Measurements from ENCODE around the gene GPC5. TPM values are rescaled to one million over a fixed set of nuclear protein-coding genes. Genes with fewer than 3 reads are reported as not detected.
"Not testable (repeated sequence)": the region's sequence is repeated elsewhere in the genome, so short reads cannot be mapped to it uniquely, and the experiment has no call there.

GPC5 gene
- under 1 TPM; 0.16 to 0.77 (median 0.26) TPM for polyA plus RNA-seq (ENCODE audit: insufficient read length in 10 of 10)
- long read RNA-seq, donor 1, result 0 reads
- long read RNA-seq, donor 2, result 0 reads
- long read RNA-seq, donor 3, result 0 reads
- long read RNA-seq, donor 4, result 0 reads
- long read RNA-seq, donor 5, result 0 reads
- long read RNA-seq, donor 6, result 0 reads
- long read RNA-seq, donor 7, result 0 reads
- long read RNA-seq, donor 8, result 0 reads
- long read RNA-seq, donor 9, result 0 reads

DNA sequence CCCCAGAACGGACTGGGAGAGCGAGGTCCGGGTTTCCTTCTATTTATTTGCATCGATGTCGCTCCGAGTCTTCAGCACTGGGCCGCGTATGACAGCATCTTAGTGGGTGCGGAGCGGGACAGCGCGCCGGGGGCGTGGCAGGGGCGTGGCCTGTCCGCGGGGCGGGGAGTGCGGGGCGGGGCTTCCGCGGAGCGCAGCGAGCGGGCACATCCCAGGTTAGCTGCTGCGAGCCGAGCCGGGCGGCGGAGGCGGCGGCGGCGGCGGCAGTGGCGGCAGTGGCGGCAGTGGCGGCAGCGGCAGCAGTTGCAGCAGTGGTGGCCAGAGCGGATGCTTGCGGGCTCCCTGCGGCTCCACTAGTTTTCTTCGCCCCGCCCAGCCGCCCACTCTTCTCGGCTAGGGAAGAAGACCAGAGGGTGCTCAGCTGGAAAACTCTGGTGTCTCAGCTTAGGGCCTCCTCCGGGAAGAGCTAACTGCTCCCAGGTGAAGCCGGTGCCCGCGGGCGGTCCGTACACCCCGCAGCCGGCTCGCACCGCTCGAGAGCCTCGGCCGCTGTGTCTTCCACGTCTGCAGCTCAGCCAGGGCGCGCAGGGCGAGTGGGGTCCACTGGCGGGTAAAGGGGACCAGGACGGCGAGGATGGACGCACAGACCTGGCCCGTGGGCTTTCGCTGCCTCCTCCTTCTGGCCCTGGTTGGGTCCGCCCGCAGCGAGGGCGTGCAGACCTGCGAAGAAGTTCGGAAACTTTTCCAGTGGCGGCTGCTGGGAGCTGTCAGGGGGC lies at the start of gene GPC5:
TSS of gene GPC5 (plus strand) at position 209 of the 776 bp plus-strand sequence.
- DNase-seq, result peak; percentile 38 to 78 (median 60)

DNA sequence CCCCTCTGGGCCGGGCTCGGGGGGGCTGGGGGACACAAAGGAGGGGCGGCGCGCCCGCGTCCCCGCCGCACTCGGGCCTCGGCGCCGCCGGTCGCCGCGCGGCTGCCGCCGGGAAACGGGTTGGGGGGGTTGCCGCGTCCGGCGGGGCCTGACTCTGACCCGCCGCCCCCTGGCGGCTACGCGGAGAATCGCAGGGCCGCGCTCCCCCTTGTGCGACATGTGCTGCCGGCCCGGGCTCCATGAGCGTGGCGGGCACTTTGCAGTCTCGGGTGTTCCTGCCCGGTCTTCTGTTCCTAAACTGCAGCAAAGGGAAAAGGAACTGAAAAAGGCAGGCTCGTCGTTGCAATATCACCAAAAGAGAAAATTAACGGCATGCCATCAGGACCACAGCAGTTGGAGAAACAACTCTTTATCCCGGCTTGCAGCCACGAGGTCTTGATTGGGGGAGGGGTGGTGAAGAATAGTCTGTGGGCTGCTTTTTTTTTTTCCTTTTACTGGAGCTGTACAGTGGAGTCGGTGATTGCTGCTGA lies 49.5 kb upstream of the GPC5 start:
- peak; percentile 90 to 98 (median 97) for DNase-seq

DNA sequence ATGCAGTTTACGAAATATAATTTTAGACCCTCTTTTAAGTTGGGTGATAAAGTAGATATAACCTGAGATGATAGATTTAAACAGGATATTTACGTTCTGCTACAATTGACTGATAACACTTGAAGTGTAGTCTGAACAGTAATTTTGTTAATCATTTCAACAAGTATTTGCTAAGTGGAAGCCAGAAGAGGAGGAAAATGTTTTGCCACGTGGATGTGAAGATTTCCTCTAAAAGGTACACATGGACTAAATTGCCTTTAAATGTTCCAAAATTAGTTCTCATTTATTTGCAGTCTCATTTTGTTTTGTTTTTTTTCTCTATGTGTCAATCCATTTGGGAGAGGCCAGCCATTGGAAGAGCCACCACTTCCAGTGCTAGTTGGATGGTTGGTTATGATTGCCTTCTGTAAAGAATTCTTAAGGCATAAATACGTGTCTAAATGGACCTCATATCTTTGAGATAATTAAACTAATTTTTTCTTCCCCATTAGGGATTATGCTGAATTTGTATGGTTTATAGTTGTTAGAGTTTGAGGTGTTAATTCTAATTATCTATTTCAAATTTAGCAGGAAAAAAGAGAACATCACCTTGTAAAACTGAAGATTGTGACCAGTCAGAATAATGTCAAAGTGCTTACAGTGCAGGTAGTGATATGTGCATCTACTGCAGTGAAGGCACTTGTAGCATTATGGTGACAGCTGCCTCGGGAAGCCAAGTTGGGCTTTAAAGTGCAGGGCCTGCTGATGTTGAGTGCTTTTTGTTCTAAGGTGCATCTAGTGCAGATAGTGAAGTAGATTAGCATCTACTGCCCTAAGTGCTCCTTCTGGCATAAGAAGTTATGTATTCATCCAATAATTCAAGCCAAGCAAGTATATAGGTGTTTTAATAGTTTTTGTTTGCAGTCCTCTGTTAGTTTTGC lies 48.2 kb upstream of the GPC5 start:
- DNase-seq, result no peak

DNA sequence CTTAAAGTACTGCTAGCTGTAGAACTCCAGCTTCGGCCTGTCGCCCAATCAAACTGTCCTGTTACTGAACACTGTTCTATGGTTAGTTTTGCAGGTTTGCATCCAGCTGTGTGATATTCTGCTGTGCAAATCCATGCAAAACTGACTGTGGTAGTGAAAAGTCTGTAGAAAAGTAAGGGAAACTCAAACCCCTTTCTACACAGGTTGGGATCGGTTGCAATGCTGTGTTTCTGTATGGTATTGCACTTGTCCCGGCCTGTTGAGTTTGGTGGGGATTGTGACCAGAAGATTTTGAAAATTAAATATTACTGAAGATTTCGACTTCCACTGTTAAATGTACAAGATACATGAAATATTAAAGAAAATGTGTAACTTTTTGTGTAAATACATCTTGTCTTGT lies 47.3 kb upstream of the GPC5 start:
- no peak for DNase-seq

DNA sequence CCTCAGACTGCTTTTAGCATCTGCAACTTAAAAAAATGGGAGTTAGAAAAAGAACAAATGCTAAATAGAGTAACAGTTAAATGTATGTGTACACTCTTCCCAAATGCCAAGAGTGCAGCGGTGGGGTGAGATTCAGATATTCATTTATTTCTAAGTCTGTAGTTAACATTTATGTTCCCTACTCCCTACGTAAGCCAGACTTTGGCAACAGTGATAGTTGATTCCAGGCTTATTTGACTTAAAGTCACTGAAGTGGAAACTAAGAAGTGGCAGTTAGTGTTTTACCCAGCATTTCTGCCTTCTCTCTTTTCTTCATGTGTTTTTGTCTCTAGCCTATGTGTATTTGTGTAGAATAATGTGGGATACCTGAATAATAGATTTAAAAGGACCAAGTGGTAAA lies 46.4 kb upstream of the GPC5 start:
- no peak for DNase-seq

DNA sequence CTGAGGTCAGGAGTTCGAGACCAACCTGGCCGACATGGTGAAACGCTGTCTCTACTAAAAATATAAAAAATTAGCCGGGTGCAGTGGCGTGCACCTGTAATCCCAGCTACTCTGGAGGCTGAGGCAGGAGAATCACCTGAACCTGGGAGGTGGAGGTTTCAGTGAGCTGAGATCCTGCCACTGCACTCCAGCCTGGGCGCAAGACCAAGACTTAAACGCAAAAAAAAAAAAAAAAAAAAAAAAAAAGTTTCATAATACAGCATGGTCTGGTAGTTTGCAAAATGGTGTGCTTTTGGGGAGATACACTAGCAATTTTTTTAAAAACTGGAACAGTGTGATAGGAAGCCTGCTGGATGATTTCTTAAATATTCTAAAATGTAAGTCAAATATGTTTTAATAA lies 45.5 kb upstream of the GPC5 start:
- not testable (repeated sequence) for DNase-seq

DNA sequence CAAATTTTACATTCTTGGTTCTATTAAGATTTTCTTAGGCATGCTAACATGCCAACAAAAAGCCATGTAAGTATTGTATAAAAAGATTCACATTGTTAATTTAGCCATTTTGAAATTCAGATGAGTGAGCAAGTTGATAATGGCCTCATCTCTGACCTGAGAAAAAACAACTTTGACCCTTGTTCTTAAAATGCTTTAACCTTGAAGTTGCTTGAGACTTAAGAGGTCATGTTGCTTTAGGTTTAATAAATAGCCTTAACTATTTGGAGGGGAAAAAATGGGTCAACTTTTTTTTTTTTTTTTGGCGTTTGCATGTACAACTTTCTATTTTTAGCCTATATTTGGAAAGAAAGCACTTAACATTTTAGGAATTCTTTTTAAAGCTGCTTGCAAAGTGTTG lies 44.9 kb upstream of the GPC5 start:
- no peak for DNase-seq

DNA sequence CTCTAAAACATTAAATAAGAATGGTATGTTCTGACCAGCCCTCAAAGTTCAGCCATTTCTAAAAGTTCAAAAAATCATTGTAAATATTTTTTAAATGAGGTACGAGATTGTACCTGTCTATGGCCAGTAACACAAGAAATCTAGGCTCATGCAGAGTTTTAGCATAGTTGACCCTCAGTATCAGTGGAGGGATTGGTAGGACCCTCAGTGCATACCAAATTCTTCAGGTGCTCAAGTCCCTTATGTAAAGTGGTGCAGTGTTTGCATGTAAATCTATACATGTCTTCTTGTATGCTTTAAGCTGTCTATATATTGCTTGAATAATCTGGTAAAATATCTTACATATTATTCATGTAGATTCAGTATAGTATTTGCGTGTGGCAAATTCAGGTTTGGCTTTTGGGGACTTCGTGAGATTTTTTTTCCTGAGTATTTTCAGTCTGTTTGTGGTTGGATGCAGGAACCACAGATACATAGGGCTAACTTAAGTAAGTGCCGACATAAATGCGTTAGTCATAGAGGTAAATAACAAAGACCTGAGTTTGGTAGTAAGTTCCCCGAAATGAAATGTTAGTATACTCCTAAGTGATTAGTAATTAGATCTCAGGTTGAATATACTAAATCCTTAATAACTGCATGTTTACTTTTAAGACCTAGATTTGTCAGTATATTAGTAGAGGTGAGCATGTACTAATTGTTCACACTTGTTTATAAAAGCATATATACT lies 43.2 kb upstream of the GPC5 start:
- DNase-seq, result no peak

DNA sequence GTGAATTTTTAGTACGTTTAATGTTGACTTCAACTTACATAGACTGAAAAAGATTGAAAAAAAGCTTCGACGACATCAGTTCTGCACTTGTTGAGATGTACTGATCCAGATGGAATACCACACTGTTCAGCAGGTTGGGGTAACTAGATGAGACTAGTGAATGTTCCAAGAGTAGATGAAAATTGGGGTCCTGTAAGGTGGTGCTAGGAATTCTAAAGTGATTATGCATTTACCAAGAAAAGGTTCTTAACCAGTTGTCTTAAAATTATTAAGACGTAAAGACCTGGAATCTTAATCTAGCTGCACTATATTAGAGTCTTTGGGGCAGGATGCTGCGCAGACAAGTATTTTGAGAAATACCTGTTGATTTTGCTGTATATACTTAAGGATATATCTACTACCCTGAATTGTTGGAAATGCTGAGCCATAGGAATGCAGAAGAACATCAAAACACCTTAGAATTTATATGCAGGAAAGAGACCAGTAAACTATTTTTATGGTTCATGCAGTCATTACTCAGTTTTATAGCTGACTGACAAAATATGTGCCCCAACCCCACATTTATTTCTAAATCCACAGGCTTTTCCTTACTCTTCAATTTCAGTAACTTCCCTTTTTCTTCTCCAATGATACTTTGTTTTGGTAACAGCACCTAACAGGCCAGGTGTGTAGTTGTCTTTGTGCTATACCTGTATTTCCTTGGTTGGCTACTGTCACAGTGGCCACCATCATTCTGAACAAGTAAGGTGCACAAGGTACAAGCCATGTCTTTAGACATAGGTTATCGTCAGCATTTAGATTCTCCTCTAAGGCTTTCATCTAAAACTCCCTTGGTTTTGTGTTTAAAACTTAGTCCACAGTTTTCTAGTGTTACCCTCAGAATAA lies 42.4 kb upstream of the GPC5 start:
- no peak for DNase-seq

DNA sequence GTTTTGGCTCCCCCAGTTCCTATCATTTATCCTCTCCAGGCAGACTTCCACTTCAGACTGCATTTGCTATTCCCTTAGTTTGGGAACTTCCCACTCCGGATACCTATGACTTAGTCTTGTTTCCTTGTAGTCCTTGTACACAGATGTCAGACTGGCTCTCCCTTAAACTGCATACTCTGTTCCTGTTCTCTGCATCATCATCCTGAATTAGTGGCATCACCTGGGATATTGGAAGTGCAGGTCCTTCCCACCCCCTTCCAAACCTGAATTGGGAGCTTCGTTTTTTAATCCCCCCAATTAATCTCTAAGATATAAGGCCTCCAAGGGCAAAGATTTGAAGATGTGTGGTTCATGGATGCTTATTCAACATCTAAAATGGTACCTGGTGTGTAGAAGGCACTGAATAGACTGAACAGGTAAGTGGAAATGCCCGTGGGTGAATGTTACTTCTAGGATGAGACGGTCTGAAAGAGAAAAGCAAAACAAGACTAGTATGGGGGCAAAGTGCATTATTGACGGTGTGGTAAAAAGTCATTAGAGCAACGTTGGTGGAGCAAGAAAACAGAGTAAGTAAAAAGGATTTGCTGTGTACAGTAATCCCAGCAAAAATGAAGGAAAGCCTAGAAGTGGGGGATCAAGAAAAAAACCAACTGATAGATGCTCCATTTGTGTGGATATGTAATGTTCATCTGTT lies 41.4 kb upstream of the GPC5 start:
- DNase-seq, result no peak

DNA sequence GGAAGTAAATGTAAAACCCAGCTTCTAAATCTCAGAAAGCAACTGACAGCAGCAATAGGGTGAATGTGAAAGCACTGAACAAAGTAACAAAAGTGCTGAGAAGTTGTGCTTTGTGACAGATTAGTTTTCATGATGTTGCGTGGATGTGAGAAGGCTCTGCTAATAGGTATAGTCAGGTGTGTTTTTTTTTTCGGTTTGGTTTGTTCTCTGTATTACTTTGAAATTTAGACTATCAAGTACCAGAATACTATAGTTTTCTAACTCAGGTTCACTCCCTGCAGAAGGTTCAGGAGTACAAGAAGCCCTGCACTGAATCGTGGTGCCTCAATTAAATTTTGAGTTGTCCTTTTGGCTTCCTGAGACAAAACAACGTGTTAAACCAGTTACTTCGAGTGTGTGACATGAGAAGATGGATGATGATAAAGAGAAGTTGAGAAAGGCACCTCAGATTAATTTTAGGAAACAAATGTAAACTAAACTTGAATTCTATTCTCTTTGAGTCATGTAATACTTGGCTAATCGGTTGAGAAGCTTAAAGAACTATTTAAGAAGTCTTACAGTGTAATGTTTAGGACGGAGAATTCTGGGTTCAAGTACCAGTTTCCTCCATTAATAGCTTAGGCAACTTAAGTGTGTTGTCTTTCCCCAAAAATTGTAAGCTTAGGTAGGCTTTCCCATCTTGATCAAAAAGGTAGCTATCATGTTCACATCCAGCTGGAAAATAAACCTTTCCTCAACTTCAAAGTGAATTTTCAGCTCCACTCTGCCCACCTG lies 40.6 kb upstream of the GPC5 start:
- DNase-seq, result no peak

DNA sequence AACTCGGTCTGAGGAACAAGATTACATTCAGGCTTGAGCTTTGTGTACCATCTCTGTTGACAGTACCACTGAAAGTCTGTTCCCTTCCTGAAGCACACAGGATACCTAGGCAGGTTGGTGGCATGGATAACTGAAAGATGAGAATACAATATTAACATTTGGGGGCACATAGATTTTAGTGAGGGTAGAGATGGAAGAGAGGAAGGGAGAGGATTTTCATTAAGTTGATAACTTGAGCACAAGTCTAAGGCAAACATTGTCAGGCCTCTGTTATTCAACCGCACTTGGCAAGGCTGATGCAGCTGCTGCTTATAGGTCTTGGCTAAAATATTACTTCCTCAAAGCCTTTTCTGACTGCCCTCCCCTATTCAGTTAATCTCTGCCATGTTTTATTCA lies 40.0 kb upstream of the GPC5 start:
- DNase-seq, result no peak

DNA sequence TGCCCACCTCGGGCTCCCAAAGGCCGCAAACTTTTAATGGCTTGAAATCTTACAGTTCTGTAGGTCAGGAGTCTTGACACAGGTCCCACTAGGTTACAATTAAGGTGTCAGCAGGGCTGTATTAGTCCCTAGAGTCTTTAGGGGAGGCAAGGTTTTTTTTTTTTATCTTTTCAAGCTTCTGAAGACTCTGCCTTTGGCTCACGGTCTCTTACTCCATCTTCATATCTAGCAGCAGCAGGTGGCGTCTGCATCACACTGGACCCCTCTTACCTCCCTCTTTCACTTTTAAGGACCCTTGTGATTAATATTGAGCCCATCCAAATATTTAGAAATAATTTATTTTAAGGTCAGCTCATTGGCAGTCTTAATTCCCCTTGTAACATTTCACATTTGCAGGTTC lies 39.3 kb upstream of the GPC5 start:
- DNase-seq, result no peak

DNA sequence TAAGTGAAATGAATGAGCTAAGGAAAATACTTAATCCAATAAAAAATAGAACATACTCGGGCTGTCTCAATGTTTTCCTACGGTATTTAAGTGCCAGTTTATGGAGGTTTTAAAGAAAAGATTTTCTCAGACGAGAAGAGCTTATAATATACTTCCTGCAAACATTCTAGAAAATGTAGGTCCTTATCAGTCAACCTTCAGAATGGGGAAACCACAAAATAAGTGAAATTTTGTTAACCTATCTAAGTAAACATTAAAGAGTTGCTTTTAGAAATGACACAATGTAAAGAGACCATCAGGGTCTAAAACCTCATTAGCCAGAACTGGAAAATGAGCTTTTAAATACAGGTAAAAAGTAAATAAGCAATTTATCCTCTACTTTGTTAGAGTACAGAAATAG lies 38.8 kb upstream of the GPC5 start:
- no peak for DNase-seq

DNA sequence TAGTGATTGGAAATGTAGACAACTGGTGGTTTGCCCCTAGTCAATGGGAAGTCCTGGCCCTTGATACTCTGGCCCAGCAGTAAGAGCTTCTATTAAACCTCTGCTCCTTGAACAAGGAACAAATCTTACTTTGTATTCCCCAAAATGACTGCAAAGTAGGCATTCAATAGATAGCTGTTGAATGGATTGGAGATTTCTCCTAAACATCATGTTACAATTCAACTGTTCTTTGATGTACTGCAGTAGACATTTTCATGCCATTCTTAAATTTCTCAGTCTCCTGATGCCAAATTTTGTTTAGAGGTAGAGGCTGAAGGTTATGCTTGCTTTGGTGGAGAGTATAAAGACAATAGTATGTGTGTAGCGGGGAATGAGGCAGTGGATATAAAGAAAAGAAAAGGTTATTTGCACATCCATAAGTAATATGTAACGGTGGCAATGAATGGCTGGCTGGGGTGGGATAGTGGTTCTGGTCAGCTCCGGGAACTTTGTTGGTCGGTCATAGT lies 38.1 kb upstream of the GPC5 start:
- no peak for DNase-seq

DNA sequence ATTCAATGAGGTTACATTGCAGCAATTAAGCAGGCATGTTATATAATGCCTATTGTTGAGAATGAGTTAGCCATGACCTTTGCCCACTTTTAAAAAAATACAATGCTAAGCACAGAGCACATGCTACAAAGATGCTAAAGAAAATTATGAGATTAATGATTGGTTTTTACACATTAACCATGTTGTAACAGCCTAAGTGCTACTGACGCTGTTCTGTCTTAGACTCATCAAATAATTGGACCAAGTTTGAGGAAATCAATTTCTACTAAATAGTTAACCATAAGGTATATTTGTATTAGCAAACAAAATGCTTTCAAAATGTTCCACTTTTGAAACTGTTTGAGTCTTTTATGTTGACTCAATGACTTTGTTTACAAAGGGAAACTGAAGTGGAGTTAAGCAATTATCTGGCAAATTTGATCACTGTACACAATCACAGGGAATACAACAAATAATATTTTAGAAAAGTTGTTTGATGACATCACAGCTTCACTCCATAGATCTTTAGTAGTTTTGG lies 36.6 kb upstream of the GPC5 start:
- no peak for DNase-seq

DNA sequence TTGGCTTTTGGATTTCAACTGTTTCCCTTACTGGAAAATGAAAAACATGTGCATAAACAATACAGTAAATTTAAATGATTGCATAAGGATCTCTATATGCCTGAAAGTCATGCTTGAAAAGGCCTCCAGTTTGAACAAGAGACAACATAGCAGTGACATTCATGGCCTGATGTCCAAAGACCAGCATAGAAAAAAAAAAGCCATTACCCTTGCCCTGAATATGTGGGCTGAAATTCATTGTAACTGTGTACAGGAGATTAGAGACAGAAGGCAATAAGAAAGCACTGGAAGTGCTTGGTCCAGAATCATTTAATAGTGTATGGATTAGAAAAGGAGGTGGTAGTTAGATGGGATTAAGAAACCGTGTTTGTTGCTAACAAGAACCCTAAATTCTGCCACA lies 35.5 kb upstream of the GPC5 start:
- no peak for DNase-seq

DNA sequence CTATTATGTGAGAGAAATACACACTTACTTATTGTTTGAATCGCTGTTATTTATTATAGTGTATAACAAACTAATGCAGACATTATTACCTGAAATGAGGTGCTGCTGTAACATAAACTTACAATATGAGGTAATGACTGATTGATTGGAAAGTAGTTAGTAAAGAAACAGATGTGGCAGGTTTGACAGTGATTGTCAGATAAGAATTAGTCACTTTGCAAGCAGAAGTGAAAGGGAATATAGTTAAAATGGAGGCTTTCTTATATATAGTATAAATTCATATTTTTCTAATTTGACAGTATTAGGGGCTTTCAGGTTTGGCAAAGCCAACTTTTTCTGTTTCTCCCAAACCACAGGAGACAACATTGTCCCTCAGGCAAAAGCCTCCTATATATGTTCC lies 30.3 kb upstream of the GPC5 start:
- no peak for DNase-seq

All from muscle of back (tissue), 13 donors.